Neural cell (in vitro differentiated cells): ENCODE measurements around the gene SYNRG. TPM values are rescaled to one million over a fixed set of nuclear protein-coding genes. Genes with fewer than 3 reads are reported as not detected.
"Not testable (repeated sequence)": the region's sequence is repeated elsewhere in the genome, so short reads cannot be mapped to it uniquely, and the experiment has no call there.

Experiments used
- H2AFZ ChIP-seq: fragments of 200-600, 300-800 bp; sonication (generic), shearing (Covaris generic); 2 replicates; pipeline ENCODE4 v1.6.0; 2014; ENCODE audit warnings: low read depth, mild to moderate bottlenecking, antibody characterized with exemption, low read length, moderate library complexity
- H3F3A ChIP-seq: fragments of 200-600 bp; shearing (Covaris generic); 2 replicates; pipeline ENCODE4 v1.6.1; 2016; ENCODE audit warnings: mild to moderate bottlenecking, moderate library complexity, mixed read lengths, antibody characterized with exemption, low read length; ENCODE audit not compliant: insufficient read depth, poor library complexity, severe bottlenecking
- H3K27ac ChIP-seq: fragments of 200-600, 300-800 bp; sonication (generic), shearing (Covaris generic); 2 replicates; pipeline ENCODE4 v1.5.1; 2014; ENCODE audit warnings: mild to moderate bottlenecking, low read length, moderate library complexity
- H3K27me3 ChIP-seq: fragments of 300-800, 200-600 bp; sonication (generic), shearing (Covaris generic); 2 replicates; pipeline ENCODE4 v1.6.0; 2014; ENCODE audit warnings: mild to moderate bottlenecking, low read depth, low read length, moderate library complexity; ENCODE audit not compliant: insufficient read depth
- H3K36me3 ChIP-seq: fragments of 300-800, 200-600 bp; sonication (generic), shearing (Covaris generic); 2 replicates; pipeline ENCODE4 v1.5.1; 2014; ENCODE audit warnings: mild to moderate bottlenecking, antibody characterized with exemption, low read length, moderate library complexity; ENCODE audit not compliant: insufficient read depth
- H3K4me2 ChIP-seq: fragments of 300-800, 200-600 bp; sonication (generic), shearing (Covaris generic); 2 replicates; pipeline ENCODE4 v1.6.0; 2014; ENCODE audit warnings: mild to moderate bottlenecking, low read length
- H3K4me3 ChIP-seq: fragments of 300-800, 200-600 bp; sonication (generic), shearing (Covaris generic); 2 replicates; pipeline ENCODE4 v1.5.1; 2014; ENCODE audit warnings: mild to moderate bottlenecking, low read length, moderate library complexity
- H3K79me2 ChIP-seq: fragments of 200-600 bp; shearing (Covaris generic); replicated peaks from 2 replicates; pipeline ENCODE4 v1.6.0; 2014; ENCODE audit warnings: mild to moderate bottlenecking, low read length, moderate library complexity; ENCODE audit not compliant: insufficient read depth
- H3K9ac ChIP-seq: fragments of 300-800, 200-600 bp; sonication (generic), shearing (Covaris generic); 2 replicates; pipeline ENCODE4 v1.6.1; 2016; ENCODE audit warnings: mild to moderate bottlenecking, low read length, mixed read lengths
- H3K9me2 ChIP-seq: fragments of 200-600 bp; shearing (Covaris generic); 2 replicates; pipeline ENCODE4 v1.6.1; 2016; ENCODE audit warnings: mild to moderate bottlenecking, low read length, mixed read lengths; ENCODE audit not compliant: insufficient read depth
- H3K9me3 ChIP-seq: fragments of 200-600, 300-800 bp; sonication (generic), shearing (Covaris generic); 2 replicates; pipeline ENCODE4 v1.6.1; 2016; ENCODE audit warnings: mild to moderate bottlenecking, mixed run types, low read length, moderate library complexity, mixed read lengths
- H4K20me1 ChIP-seq: fragments of 200-600 bp; shearing (Covaris generic); 2 replicates; pipeline ENCODE4 v1.6.1; 2016; ENCODE audit warnings: mild to moderate bottlenecking, mixed run types; ENCODE audit not compliant: insufficient read depth
- EP300 ChIP-seq: fragments of 450-650 bp; conservative IDR thresholded peaks from 2 replicates; pipeline ENCODE4 v1.6.1; 2014; ENCODE audit warnings: antibody characterized with exemption, mild to moderate bottlenecking, moderate library complexity; ENCODE audit not compliant: poor library complexity, severe bottlenecking
- EZH2 ChIP-seq: fragments of 200-600, 300-800 bp; shearing (Covaris generic), sonication (generic); IDR thresholded peaks from 2 replicates; pipeline ENCODE4 v1.6.1; 2014; ENCODE audit warnings: antibody characterized with exemption, low read length, borderline replicate concordance, mild to moderate bottlenecking; ENCODE audit not compliant: insufficient read depth, poor library complexity, severe bottlenecking
- MXI1 ChIP-seq: fragments of 450-650 bp; conservative IDR thresholded peaks from 2 replicates; pipeline ENCODE4 v1.6.1; 2014; ENCODE audit warnings: antibody characterized with exemption, mild to moderate bottlenecking; ENCODE audit not compliant: poor library complexity, severe bottlenecking
- POLR2AphosphoS5 ChIP-seq: IDR thresholded peaks from 2 replicates; pipeline ENCODE4 v1.6.1; 2012
- RAD21 ChIP-seq: fragments of 450-650 bp; conservative IDR thresholded peaks from 2 replicates; pipeline ENCODE4 v1.6.1; 2014; ENCODE audit warnings: antibody characterized with exemption, mild to moderate bottlenecking, moderate library complexity
- SMC3 ChIP-seq: fragments of 450-650 bp; conservative IDR thresholded peaks from 2 replicates; pipeline ENCODE4 v1.6.1; 2014; ENCODE audit warnings: antibody characterized with exemption, mild to moderate bottlenecking, moderate library complexity; ENCODE audit not compliant: poor library complexity
- TAF1 ChIP-seq: IDR thresholded peaks from 2 replicates; pipeline ENCODE4 v1.6.1; 2012; ENCODE audit warnings: low read depth
- polyA plus RNA-seq: library from polyadenylated mRNA; depleted of rRNA; stranded (reverse); fragments of >200 nt; gene quantifications from 2 replicates; pipeline ENCODE4 v1.2.3, GENCODE V29; 2014
- TF ChIP-seq, protein P1 (sequence below): fragments of 450-650 bp; IDR thresholded peaks from 2 replicates; pipeline ENCODE4 v1.5.1; 2014; ENCODE audit warnings: antibody characterized with exemption, mild to moderate bottlenecking, moderate library complexity; ENCODE audit not compliant: poor library complexity, severe bottlenecking
- TF ChIP-seq, protein P2 (sequence below): IDR thresholded peaks from 2 replicates; pipeline ENCODE4 v1.6.1; 2012; ENCODE audit warnings: borderline replicate concordance

SYNRG gene
- polyA plus RNA-seq, 1 donor from 2014 or later, result 16.1 TPM

DNA sequence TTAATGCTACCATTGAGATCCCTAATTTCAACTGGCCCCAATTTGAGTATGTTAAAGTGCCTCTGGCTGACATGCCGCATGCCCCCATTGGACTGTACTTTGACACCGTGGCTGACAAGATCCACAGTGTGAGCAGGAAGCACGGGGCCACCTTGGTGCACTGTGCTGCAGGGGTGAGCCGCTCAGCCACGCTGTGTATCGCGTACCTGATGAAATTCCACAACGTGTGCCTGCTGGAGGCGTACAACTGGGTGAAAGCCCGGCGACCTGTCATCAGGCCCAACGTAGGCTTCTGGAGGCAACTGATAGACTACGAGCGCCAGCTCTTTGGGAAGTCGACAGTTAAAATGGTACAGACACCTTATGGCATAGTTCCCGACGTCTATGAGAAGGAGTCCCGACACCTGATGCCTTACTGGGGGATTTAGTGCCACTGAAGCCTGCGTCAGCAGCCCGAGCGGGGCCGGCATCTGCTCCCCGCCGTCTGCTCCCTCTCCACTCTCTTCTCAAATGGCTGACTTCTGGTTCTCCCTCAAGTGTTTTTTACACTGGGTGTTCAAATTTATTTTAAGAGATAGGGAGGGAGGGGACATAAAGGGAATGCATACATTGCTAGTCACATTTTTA lies 96.7 kb downstream of the SYNRG start:
- Histone ChIP-seq H3K27me3 (no peaks in the 10 kb centered on the region), H2AFZ (no peak overlapping the region), H3K4me2 (no peak overlapping the region), H3K9me3 (no peaks in the 10 kb centered on the region), H3K4me3 (no peak overlapping the region), H3K9ac (no peak overlapping the region), H3K36me3 (peaks cover 12% of the 10 kb centered on the region), H3F3A (no peaks in the 10 kb centered on the region), H4K20me1 (no peaks in the 10 kb centered on the region), H3K27ac (no peak overlapping the region), H3K9me2 (no peaks in the 10 kb centered on the region), H3K79me2 (peaks cover 17% of the 10 kb centered on the region)
- TF ChIP-seq TAF1, result no peak
- no peak for TF ChIP-seq MXI1
- TF ChIP-seq EZH2, result no peak
- no peak for TF ChIP-seq RAD21
- TF ChIP-seq, protein P1, sequence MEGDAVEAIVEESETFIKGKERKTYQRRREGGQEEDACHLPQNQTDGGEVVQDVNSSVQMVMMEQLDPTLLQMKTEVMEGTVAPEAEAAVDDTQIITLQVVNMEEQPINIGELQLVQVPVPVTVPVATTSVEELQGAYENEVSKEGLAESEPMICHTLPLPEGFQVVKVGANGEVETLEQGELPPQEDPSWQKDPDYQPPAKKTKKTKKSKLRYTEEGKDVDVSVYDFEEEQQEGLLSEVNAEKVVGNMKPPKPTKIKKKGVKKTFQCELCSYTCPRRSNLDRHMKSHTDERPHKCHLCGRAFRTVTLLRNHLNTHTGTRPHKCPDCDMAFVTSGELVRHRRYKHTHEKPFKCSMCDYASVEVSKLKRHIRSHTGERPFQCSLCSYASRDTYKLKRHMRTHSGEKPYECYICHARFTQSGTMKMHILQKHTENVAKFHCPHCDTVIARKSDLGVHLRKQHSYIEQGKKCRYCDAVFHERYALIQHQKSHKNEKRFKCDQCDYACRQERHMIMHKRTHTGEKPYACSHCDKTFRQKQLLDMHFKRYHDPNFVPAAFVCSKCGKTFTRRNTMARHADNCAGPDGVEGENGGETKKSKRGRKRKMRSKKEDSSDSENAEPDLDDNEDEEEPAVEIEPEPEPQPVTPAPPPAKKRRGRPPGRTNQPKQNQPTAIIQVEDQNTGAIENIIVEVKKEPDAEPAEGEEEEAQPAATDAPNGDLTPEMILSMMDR, result no peak
- no peak for TF ChIP-seq SMC3
- TF ChIP-seq POLR2AphosphoS5, result no peak
- TF ChIP-seq, protein P2, sequence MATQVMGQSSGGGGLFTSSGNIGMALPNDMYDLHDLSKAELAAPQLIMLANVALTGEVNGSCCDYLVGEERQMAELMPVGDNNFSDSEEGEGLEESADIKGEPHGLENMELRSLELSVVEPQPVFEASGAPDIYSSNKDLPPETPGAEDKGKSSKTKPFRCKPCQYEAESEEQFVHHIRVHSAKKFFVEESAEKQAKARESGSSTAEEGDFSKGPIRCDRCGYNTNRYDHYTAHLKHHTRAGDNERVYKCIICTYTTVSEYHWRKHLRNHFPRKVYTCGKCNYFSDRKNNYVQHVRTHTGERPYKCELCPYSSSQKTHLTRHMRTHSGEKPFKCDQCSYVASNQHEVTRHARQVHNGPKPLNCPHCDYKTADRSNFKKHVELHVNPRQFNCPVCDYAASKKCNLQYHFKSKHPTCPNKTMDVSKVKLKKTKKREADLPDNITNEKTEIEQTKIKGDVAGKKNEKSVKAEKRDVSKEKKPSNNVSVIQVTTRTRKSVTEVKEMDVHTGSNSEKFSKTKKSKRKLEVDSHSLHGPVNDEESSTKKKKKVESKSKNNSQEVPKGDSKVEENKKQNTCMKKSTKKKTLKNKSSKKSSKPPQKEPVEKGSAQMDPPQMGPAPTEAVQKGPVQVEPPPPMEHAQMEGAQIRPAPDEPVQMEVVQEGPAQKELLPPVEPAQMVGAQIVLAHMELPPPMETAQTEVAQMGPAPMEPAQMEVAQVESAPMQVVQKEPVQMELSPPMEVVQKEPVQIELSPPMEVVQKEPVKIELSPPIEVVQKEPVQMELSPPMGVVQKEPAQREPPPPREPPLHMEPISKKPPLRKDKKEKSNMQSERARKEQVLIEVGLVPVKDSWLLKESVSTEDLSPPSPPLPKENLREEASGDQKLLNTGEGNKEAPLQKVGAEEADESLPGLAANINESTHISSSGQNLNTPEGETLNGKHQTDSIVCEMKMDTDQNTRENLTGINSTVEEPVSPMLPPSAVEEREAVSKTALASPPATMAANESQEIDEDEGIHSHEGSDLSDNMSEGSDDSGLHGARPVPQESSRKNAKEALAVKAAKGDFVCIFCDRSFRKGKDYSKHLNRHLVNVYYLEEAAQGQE, result no peak
- TF ChIP-seq EP300, result no peak

DNA sequence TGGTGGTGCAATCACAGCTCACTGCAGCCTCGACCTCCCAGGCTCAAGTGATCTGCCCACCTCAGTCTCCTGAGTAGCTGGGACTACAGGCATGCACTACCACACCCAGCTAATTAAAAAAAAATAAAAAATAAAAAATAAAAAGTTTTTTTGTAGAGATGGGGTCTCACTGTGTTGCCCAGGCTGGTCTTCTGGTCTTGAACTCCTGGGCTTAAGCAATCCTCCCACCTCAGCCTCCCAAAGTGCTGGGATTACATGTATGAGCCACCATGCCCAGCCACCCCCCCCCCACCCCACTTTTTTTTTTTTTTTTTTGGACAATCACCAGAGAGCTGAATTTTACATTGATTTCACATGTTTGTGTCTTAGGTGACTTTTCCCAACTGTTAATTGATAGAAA lies 97.6 kb downstream of the SYNRG start:
- not testable (repeated sequence) for H3K9me3 ChIP-seq, H3K4me2 ChIP-seq, H3F3A ChIP-seq, H3K36me3 ChIP-seq, H3K4me3 ChIP-seq, H3K27me3 ChIP-seq, H3K9me2 ChIP-seq, H3K27ac ChIP-seq, H2AFZ ChIP-seq, H3K9ac ChIP-seq, H4K20me1 ChIP-seq
- peaks cover 17% of the 10 kb centered on the region for H3K79me2 ChIP-seq

DNA sequence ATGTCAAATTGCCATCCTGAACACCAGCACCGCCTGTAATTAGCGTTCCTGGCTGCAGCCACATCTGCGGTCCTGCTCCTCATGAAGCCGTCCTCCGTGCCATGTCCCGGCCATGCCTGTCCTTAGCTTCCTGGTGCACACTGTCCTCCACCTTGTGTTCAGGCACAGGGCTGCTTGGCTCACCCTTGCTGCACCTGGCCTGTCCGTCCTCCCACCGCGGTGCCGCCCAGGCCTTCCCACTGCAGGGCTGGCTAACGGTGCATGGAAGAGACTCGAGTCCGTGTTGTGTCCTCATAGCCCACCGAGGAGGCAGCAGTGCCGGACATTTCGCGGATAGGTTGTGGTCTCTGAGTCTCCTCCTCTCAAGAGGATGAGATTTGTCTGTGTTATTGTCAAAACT lies 99.2 kb downstream of the SYNRG start:
- no peaks in the 10 kb centered on the region for H4K20me1 ChIP-seq
- TF ChIP-seq EZH2 (no peak), RAD21 (no peak), SMC3 (no peak), MXI1 (no peak), EP300 (no peak), TAF1 (no peak), POLR2AphosphoS5 (no peak)
- TF ChIP-seq, protein P2, result no peak
- TF ChIP-seq, protein P1, result no peak

More for the DNA sequence above, 99.2 kb downstream of the SYNRG start:
- Histone ChIP-seq H3K79me2 (peaks cover 15% of the 10 kb centered on the region), H3K9ac (no peak overlapping the region), H3K9me2 (no peaks in the 10 kb centered on the region), H3K36me3 (peaks cover 8% of the 10 kb centered on the region), H3K4me2 (no peak overlapping the region), H3K27ac (no peak overlapping the region), H3K27me3 (no peaks in the 10 kb centered on the region), H3K9me3 (no peaks in the 10 kb centered on the region), H2AFZ (no peak overlapping the region), H3K4me3 (no peak overlapping the region), H3F3A (no peaks in the 10 kb centered on the region)
